ENCODE data around the gene ZNF750. TPM values are rescaled to one million over a fixed set of nuclear protein-coding genes. Genes with fewer than 3 reads are reported as not detected.

The ZNF750 gene
- total and polyA plus RNA-seq, 2 experiments from 2014 or later, result 0.13 to 0.17 TPM

- TF ChIP-seq ZNF462 (CRISPR knock-in tag; IDR thresholded peaks at IDR 0.05) (no peak), ZNF331 (CRISPR knock-in tag; IDR thresholded peaks at IDR 0.05; ENCODE audit: low read depth) (no peak), CREB1 (CRISPR knock-in tag; IDR thresholded peaks at IDR 0.05; ENCODE audit: low read depth) (no peak), EZH2 (IDR thresholded peaks at IDR 0.05; ENCODE audit: low read depth, unreplicated experiment) (no peak), ZNF114 (CRISPR knock-in tag; IDR thresholded peaks at IDR 0.05) (no peak), JUNB (IDR thresholded peaks at IDR 0.05; ENCODE audit: unreplicated experiment) (no peak), NANOG (IDR thresholded peaks at IDR 0.05; ENCODE audit: borderline replicate concordance) (no peak)
Measured at GRCh38 chr17:82841921-82842596, 2.2 kb upstream of the ZNF750 start (continued).

- H3K79me2 ChIP-seq (replicated peaks; ENCODE audit: insufficient read depth), result peaks cover 9% of the 10 kb centered on the region
- Mint-ChIP-seq H3K4me1 (peaks cover 54% of the 10 kb centered on the region), H3K4me3 (no peak overlapping the region; the same call in 2 of the 3 replicates), H3K27me3 (ENCODE audit: insufficient read depth, low read depth, poor library complexity) (peaks cover 15% of the 10 kb centered on the region), H3K9me3 (no peaks in the 10 kb centered on the region; the same call in 2 of the 3 replicates), H3K27ac (peak overlapping the region; percentile 89), H3K36me3 (ENCODE audit: low read depth) (peaks cover 4% of the 10 kb centered on the region; the same call in 2 of the 3 replicates)
- H3K9me2 ChIP-seq (ENCODE audit: insufficient read depth), result no peaks in the 10 kb centered on the region
- peaks cover 17% of the 10 kb centered on the region for H3K4me1 ChIP-seq (ENCODE audit: insufficient read depth)
- peak; percentile 42 for DNase-seq (ENCODE audit: low spot score)
- no peaks in the 10 kb centered on the region for H3K36me3 ChIP-seq (ENCODE audit: insufficient read depth)
- H3K27ac ChIP-seq (ENCODE audit: low read depth), result peak overlapping the region; percentile 55; the same call in 1 of the 2 replicates
- no peak overlapping the region for H2AFZ ChIP-seq
- H4K20me1 ChIP-seq (replicated peaks; ENCODE audit: insufficient read depth), result peaks cover 3% of the 10 kb centered on the region
- H3K4me2 ChIP-seq, result 0 out of 2 replicates have a peak overlapping the region, but pooled peaks have one; percentile 26
- peak; percentile 79 for ATAC-seq
- 0 out of 2 replicates have a peak, but pooled peaks cover 6% of the 10 kb centered on the region for H3F3A ChIP-seq (replicated peaks; ENCODE audit: low read depth)
- no peaks in the 10 kb centered on the region for H3K27me3 ChIP-seq (ENCODE audit: insufficient read depth)
- H3K4me3 ChIP-seq, result no peak overlapping the region
- TF ChIP-seq EZH2phosphoT487 (IDR thresholded peaks at IDR 0.05; ENCODE audit: unreplicated experiment), result no peak
- TF ChIP-seq POLR2AphosphoS5 (IDR thresholded peaks at IDR 0.05; ENCODE audit: low read depth), result no peak
- TF ChIP-seq REST (IDR thresholded peaks at IDR 0.05; ENCODE audit: unreplicated experiment), result no peak
- no peak for TF ChIP-seq JUNB (IDR thresholded peaks at IDR 0.05; ENCODE audit: unreplicated experiment)
- no peak for TF ChIP-seq STAT1 (IDR thresholded peaks at IDR 0.05; ENCODE audit: unreplicated experiment)
- no peak for TF ChIP-seq ZNF331 (CRISPR knock-in tag; IDR thresholded peaks at IDR 0.05; ENCODE audit: low read depth)
- no peak for TF ChIP-seq NANOG (IDR thresholded peaks at IDR 0.05; ENCODE audit: borderline replicate concordance)
Measured at GRCh38 chr17:82840431-82840831, 609 bp upstream of the ZNF750 start.

All from GM23338 (cell line).